T-helper 1 cell (primary cell): ENCODE results near the gene IL11.
A peak's percentile ranks its signal among the peaks of the same experiment; 100 is the strongest.
"Not testable (repeated sequence)": the region's sequence is repeated elsewhere in the genome, so short reads cannot be mapped to it uniquely, and the experiment has no call there.

Experiments used
- DNase-seq, 5 donors: peaks; one replicate each; pipeline ENCODE4 v3.0.0-alpha.2; 2012 to 2020

Gene IL11

DNA sequence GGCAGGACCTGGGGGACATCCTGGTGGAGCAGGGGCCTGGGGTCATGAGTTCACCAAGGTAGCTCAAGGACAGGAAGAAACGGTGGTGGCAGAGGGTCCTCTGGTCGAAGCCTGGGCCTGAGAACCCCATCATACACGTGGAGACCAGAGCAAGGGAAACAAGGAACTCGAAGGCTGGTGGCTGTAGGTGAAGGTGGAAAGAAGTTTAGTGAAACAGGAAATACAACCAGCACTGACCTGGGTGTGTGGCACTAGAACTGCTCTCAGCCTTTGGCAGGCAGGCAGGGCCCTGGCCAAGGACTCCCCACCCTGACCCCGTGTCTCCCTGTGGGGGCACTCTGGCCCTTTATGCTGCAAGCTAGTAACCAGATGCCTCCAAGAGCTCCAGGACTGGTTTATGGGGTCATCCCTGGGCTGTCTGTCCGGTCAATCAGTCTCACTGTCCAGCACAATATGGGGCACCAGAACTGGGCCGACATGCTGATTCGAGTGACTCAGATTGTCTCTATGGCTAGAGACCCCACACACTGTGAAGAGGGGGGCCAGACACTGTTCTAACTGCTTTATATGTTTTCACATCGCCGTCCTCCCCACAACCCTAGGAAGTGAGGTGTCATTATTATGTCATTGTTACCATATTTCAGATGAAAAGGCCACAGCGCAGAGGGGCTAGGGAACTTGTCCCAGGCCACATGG lies 19.5 kb downstream of the IL11 start:
- no peak for DNase-seq

GRCh38 chr19:55348317-55349034 lies 21.8 kb downstream of the IL11 start:
- DNase-seq = no peak

GRCh38 chr19:55347442-55348009 lies 22.7 kb downstream of the IL11 start:
- no peak for DNase-seq

DNA sequence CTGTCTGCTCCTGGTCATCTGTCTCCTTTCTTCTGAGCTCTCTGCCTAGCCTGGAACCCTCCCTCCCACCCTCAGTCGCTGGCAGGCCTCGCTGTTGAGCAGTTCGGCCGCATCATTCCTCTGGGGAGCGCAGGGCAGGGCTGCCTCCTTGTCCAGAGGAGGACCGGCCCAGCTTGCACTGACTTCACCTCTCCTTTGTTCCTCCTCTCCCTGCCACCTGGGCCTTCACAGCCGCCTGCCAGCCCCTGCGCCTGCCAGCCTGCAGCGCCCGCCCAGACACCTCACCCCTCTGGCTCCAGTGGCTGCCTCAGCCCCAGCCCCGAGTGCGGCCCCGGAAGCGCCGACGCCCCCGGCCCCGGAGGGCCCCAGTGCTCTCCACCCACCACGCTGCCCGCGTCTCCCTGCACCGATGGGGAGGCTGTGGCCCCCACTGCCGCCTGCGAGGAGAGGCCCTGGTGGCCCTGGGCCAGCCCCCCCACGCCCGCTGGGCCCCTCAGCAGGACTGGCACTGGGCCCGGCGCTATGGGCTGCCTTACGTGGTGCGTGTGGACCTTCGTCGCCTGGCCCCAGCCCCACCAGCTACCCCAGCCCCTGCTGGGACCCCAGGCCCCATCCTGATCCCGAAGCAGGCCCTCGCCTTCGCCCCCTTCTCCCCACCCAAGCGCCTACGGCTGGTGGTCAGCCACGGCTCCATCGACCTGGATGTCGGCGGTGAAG lies 23.4 kb downstream of the IL11 start:
- no peak for DNase-seq

GRCh38 chr19:55345818-55346724 lies 24.2 kb downstream of the IL11 start:
- DNase-seq = no peak

- no peak for DNase-seq
Measured at GRCh38 chr19:55345101-55345817, 25.0 kb downstream of the IL11 start.

DNA sequence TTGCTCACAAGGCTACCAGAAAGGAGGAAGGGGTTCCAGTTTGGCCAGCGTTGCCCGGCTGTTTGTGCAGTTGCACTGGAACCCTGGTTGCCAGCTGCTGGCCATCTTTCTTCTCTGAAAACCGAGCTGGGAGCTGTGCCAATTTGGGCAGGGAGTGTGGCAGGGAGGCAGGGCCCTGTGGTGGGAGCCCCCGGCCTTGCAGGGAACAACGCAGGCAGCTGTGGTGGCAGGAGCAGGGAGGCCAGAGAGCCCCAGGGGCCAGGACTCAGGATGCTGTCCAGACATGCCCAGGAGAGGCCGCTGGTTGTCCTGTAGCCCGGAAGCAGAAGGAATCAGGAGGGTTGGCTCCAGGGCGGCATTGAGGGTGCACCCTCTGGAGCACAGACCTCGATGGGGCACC lies 25.8 kb downstream of the IL11 start:
- DNase-seq = no peak

- DNase-seq = no peak
Measured at GRCh38 chr19:55341595-55342531, 28.4 kb downstream of the IL11 start.

DNA sequence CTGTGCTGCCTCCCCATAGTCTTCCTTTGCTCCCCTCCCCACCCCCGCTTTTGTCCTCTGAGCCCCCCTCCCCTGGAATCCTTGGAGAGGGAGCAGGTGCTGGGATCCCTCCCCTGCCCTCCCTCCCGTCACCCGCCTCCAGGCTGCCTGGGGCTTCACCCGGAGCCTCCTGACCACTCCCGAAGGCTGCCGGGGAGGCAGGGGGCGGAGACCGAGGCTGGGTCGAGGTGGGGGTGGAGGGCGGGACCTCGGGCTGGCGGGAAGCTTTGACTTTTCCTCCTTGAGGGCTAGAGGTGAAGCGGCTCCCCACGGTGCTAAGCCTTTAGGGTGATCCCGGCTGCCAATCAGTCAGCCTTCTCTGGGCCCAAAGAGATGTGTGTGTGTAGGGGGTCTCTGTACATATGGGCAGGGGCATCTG lies 29.1 kb downstream of the IL11 start:
- peak in 3 of 5 donors; percentile 38 to 51 (median 42) for DNase-seq

GRCh38 chr19:55340784-55341147 lies 29.5 kb downstream of the IL11 start:
- no peak for DNase-seq

DNA sequence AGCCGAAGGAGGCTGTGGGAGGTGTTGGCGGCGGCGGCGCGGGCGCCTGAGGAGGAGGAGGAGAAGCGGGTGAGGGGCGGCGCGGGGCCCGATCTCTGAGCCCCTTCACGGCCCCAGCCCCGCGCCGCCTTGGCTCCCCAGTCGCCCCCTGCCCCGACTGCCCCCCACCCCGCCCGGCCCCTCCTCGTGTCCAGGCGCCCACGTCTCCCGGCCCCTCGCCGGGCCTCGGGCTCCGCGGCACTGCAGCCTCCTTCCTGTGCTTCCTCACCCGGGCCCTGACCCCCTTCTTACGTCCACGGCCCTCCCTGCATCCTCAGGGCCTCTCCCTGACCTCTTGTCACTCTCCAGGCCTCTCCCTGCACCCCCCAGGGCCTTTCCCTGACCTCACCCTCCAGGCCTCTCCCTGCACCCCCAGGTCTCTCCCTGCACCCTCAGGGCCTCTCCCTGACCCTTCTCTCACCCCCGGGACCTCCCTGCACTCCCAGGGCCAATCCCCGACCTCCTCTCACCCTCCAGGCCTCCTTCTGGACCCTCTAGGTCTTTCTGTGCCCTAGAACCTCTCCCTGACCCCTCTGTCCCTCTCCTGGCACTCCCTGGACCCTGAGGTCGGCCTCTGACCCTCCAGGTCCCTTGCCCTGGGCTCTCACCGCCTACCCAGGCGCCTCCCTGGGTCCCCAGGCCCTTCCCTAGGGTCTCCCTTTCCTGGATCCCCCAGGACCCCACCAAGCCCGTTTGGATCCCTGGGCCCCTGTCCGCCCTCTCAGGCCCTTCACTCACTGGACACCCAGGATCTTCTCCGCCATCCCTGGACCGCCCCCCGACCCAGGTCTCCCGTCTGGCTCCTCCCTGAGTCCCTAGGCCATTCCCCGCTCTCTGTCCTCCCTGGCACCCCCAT lies 30.1 kb downstream of the IL11 start:
- peak in 2 of 5 donors; percentile 22 to 24 for DNase-seq

GRCh38 chr19:55339105-55339888 lies 31.0 kb downstream of the IL11 start, which contains the start of gene KMT5C:
Gene KMT5C, plus strand, starts transcription at chr19:55339876. Its CDS starts 2,061 bp downstream, at chr19:55341937.
- peak; percentile 100 for DNase-seq

- DNase-seq = no peak
Measured at GRCh38 chr19:55336101-55336500, 34.2 kb downstream of the IL11 start.

DNA sequence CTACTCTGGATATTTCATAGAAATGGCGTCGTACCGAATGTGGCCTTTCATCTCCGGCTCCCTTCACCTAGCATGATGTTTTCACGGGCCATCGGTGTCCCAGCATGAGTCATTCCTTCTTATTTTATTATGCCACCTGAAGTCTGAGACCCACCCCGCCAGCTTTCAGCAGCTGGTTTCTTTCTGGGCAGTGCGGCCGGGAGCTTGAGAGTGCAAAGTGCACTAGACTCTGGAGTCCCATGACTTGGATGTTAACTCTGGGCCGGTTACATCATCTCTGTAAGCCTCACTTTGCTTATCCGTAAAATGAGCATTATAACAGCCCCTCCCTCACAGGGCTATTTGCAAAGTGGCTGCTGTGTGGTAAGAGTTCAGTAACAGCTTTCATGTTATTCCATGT lies 36.4 kb downstream of the IL11 start:
- no peak for DNase-seq

DNA sequence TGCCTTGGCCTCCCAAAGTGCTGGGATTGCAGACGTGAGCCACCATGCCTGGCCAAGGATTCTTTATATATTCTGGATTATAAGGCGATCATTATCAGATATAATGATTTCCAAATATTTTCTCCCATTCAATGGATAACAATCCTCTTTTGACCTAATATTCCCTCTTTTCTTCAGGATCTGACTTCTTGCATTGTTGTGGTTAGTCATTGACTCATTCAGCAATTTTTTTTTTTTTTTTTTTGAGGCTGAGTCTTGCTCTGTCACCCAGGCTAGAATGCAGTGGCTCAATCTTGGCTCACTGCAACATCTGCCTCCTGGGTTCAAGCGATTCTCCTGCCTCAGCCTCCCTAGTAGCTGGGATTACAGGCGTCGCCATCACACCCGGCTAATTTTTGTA lies 40.5 kb downstream of the IL11 start:
- not testable (repeated sequence) for DNase-seq

DNA sequence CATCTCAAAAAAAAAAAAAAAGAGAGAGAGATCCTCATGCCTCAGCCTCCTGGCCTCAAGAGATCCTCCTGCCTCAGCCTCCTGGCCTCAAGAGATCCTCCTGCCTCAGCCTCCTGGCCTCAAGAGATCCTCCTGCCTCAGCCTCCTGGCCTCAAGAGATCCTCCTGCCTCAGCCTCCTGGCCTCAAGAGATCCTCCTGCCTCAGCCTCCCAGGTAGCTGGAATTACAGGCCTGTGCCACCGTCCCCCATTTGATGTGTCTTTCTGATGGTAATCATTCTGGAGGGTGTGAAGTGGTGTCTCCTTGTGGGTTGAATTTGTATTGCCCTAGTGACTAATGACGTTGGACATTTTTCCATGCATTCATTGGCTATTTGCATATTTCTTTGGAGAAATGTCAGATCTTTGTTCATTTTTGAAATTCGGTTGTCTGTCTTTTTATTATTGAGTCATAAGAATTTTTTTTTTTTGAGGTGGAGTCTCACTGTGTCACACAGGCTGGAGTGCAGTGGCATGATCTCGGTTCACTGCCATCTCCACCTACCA lies 41.4 kb downstream of the IL11 start:
- not testable (repeated sequence) for DNase-seq

DNA sequence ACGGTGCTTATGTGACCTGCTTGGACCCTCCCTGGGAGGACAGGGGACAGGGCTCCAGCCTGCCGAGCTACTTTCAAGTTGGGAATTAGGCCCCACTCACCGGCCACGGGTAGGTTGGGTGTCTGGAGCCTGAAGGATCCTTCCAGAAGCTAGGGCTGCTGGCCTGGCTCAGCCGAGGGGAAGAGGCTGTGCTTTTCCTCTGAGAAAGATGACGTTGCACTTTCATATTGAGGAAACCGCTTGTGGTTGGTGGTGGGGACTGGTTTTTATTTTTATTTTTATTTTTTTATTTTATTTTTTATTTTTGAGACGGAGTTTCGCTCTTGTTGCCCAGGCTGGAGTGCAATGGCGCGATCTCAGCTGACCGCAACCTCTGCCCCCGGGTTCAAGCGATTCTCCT lies 45.1 kb downstream of the IL11 start, which contains the start of gene TMEM150B:
TSS of gene TMEM150B (minus strand) at position 170 of the 400 bp plus-strand sequence. CDS start 4,305 bp downstream, outside the sequence.
- no peak for DNase-seq

- no peak for DNase-seq
Measured at GRCh38 chr19:55324662-55325061, 45.6 kb downstream of the IL11 start.
